Measurements from ENCODE around the gene NPAS3.

Gene NPAS3

DNA sequence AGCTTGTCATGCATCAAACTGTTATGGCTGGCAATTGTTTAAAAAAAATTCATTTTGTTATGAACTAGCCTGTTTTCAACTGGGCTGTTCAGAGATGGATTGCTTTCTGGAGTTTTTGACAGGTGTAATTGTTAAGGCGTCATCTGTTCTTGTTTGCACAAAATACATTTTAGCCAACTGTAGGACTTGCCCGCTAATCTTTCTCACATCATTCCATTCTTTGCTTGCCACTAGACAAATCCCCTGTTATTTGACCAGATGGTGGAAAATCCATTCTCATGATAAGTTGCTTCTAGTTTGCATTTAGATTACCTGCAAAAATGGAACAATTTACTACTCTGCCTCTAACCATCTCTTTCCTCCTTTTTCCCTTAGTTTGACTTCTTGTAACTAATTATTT lies 114.3 kb downstream of the NPAS3 start:
- H3K4me1 ChIP-seq (ENCODE audit: control insufficient read depth, insufficient read depth, low read length): no peaks in the 10 kb centered on the region
- H3K9me3 ChIP-seq (ENCODE audit: control insufficient read depth in 2 of 2, low read length in 2 of 2): no peaks in the 10 kb centered on the region
- H3K27ac ChIP-seq (ENCODE audit: low read length): no peak overlapping the region
- no peak overlapping the region for H3K9ac ChIP-seq (ENCODE audit: low read length in 2 of 2)
- H3K36me3 ChIP-seq (ENCODE audit: control insufficient read depth in 2 of 2, insufficient read depth in 2 of 2, low read length in 2 of 2): no peaks in the 10 kb centered on the region
- no peak overlapping the region for H3K4me3 ChIP-seq (ENCODE audit: low read length in 2 of 2)
- no peaks in the 10 kb centered on the region for H3K27me3 ChIP-seq (ENCODE audit: control insufficient read depth in 1 of 2, insufficient read depth in 2 of 2, low read length in 2 of 2)

DNA sequence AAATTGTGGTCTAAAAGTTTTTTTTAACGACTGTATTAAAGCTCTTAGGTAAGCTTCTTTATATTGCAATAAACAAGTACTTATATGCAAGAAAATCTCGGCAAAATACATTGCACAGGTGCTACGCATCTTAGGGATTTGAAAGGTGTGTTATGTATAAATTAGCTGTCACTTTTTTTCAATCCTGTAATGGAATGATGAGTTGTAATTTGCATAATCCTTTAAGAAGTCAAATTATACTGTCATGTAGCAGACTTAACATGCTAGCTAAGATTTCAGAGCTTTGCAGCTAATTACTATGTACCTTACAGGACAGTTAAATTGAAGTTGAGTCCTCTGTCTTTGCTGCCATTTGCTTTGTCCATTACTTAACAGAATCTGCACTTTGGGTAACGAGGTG lies 117.5 kb downstream of the NPAS3 start:
- H3K27ac ChIP-seq (ENCODE audit: low read length): no peak overlapping the region
- no peak overlapping the region for H3K9ac ChIP-seq (ENCODE audit: low read length in 2 of 2)
- no peaks in the 10 kb centered on the region for H3K36me3 ChIP-seq (ENCODE audit: control insufficient read depth in 2 of 2, insufficient read depth in 2 of 2, low read length in 2 of 2)
- H3K4me1 ChIP-seq (ENCODE audit: control insufficient read depth, insufficient read depth, low read length): no peaks in the 10 kb centered on the region
- H3K4me3 ChIP-seq (ENCODE audit: low read length in 2 of 2): no peak overlapping the region
- H3K9me3 ChIP-seq (ENCODE audit: control insufficient read depth in 2 of 2, low read length in 2 of 2): no peaks in the 10 kb centered on the region
- H3K27me3 ChIP-seq (ENCODE audit: control insufficient read depth in 1 of 2, insufficient read depth in 2 of 2, low read length in 2 of 2): no peaks in the 10 kb centered on the region

DNA sequence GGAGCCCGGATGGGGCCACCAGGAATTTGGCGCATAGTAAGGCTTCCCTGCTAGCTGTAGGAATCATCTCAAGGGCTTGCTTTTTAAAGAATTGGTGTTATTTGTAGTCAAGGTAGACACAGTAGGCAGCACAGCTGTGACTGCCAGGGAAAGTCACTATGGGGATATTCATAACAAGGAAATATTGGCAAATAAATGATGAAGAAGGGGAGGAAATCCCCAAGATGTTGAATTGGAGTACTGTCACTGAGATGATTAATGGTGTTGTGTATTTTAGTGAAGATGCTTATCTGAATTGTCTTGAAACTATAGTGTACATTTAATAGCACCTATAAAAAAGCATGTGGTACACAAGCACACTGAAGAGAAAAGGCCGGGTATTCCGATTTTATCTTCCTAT lies 118.9 kb downstream of the NPAS3 start:
- no peaks in the 10 kb centered on the region for H3K36me3 ChIP-seq (ENCODE audit: control insufficient read depth in 2 of 2, insufficient read depth in 2 of 2, low read length in 2 of 2)
- no peaks in the 10 kb centered on the region for H3K9me3 ChIP-seq (ENCODE audit: control insufficient read depth in 2 of 2, low read length in 2 of 2)
- no peaks in the 10 kb centered on the region for H3K4me1 ChIP-seq (ENCODE audit: control insufficient read depth, insufficient read depth, low read length)
- no peaks in the 10 kb centered on the region for H3K27me3 ChIP-seq (ENCODE audit: control insufficient read depth in 1 of 2, insufficient read depth in 2 of 2, low read length in 2 of 2)
- H3K9ac ChIP-seq (ENCODE audit: low read length in 2 of 2): no peak overlapping the region
- no peak overlapping the region for H3K27ac ChIP-seq (ENCODE audit: low read length)
- no peak overlapping the region for H3K4me3 ChIP-seq (ENCODE audit: low read length in 2 of 2)

DNA sequence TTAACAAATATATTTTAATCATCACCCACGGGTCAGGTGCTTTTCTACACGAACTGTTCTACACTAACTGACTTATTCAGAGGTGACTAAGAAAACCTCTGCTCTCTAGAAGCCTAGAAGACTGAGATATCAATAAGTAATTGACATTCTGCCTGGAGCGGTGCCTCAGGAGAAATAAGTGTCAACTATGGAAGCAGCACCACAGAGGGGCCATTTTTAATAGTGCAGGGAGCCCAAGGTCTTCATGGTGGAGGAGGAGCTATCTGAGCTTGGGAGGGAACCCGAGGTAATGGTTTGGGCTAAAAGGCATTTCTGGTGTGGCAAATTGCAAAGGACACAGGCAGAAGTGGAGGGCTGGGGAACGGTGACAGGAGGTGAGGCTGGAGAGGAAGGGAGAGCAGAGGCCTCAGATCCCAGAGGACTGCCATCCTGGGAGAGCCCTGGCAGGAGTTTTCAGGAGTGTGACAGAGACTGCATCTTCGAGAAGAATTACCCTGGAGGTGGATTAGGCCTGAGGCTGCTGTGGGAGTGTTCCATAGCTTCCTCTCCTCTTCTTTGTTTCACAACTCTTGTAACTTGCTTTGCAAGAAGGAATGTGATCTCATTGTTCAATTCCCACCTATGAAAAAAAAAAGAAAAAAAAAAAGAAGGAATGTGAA lies 123.1 kb downstream of the NPAS3 start:
- no peak overlapping the region for H3K27ac ChIP-seq (ENCODE audit: low read length)
- H3K9ac ChIP-seq (ENCODE audit: low read length in 2 of 2): no peak overlapping the region
- H3K9me3 ChIP-seq (ENCODE audit: control insufficient read depth in 2 of 2, low read length in 2 of 2): no peaks in the 10 kb centered on the region
- H3K4me3 ChIP-seq (ENCODE audit: low read length in 2 of 2): no peak overlapping the region
- H3K4me1 ChIP-seq (ENCODE audit: control insufficient read depth, insufficient read depth, low read length): no peaks in the 10 kb centered on the region
- no peaks in the 10 kb centered on the region for H3K36me3 ChIP-seq (ENCODE audit: control insufficient read depth in 2 of 2, insufficient read depth in 2 of 2, low read length in 2 of 2)
- no peaks in the 10 kb centered on the region for H3K27me3 ChIP-seq (ENCODE audit: control insufficient read depth in 1 of 2, insufficient read depth in 2 of 2, low read length in 2 of 2)

DNA sequence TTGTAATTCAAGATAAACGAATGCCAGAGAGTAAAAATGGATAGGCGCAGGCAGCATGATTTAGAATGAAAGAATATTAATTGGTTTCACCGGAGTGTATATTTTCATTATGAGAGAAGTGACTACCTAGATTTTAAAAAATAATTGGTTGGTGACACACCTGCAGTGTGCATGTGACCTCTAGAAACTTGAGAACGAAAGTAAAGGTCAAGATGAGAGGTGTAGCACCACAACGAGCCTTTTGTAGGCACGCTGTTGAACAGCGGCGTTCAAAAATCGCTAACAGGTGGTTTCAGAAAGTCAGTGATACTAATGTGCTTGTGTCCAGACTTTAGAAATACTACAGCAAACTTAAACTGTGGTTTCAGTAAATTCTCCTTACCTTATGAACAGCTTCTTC lies 123.8 kb downstream of the NPAS3 start:
- Histone ChIP-seq H3K36me3 (ENCODE audit: control insufficient read depth in 2 of 2, insufficient read depth in 2 of 2, low read length in 2 of 2) (no peaks in the 10 kb centered on the region), H3K9me3 (ENCODE audit: control insufficient read depth in 2 of 2, low read length in 2 of 2) (no peaks in the 10 kb centered on the region), H3K9ac (ENCODE audit: low read length in 2 of 2) (no peak overlapping the region), H3K4me1 (ENCODE audit: control insufficient read depth, insufficient read depth, low read length) (no peaks in the 10 kb centered on the region), H3K27ac (ENCODE audit: low read length) (no peak overlapping the region), H3K4me3 (ENCODE audit: low read length in 2 of 2) (no peak overlapping the region), H3K27me3 (ENCODE audit: control insufficient read depth in 1 of 2, insufficient read depth in 2 of 2, low read length in 2 of 2) (no peaks in the 10 kb centered on the region)

DNA sequence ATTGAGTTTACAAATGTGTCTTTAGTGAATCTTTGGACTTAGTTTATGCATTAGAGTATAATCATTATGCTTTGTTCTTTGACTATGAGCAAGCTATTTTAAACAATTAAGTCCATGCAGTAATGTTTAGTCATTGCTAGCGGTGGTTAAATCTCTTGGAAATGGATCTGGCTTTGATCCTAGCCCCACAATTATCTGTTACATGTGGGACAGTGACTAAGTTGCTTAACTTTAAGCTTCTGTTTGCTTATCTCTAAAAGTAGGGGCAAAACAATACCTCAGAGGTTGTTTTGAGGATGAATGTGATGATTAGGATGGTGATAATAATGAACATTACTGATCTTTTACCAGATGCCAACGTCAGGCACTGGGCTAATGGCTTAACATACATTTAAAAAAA lies 124.2 kb downstream of the NPAS3 start:
- Histone ChIP-seq H3K36me3 (ENCODE audit: control insufficient read depth in 2 of 2, insufficient read depth in 2 of 2, low read length in 2 of 2) (no peaks in the 10 kb centered on the region), H3K27ac (ENCODE audit: low read length) (no peak overlapping the region), H3K9ac (ENCODE audit: low read length in 2 of 2) (no peak overlapping the region), H3K27me3 (ENCODE audit: control insufficient read depth in 1 of 2, insufficient read depth in 2 of 2, low read length in 2 of 2) (no peaks in the 10 kb centered on the region), H3K4me1 (ENCODE audit: control insufficient read depth, insufficient read depth, low read length) (no peaks in the 10 kb centered on the region), H3K9me3 (ENCODE audit: control insufficient read depth in 2 of 2, low read length in 2 of 2) (no peaks in the 10 kb centered on the region), H3K4me3 (ENCODE audit: low read length in 2 of 2) (no peak overlapping the region)

DNA sequence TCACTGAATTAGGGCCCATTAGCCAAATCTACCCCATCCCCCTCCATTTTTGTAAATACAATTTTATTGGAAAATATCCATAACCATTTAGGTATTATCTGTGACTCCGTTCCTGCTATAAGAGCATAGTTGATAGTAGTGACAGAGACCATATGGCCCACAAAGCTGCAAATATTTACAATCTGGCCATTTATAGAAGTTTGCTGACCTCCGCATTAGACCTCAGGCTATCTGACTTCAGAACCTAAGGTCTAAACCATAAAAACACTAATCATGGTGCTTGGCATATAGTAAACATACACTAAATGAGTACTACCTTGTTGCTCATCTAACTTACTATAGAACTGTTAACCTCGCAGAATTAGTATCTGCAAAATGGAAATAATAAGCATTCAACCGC lies 124.8 kb downstream of the NPAS3 start:
- no peaks in the 10 kb centered on the region for H3K36me3 ChIP-seq (ENCODE audit: control insufficient read depth in 2 of 2, insufficient read depth in 2 of 2, low read length in 2 of 2)
- H3K4me3 ChIP-seq (ENCODE audit: low read length in 2 of 2): no peak overlapping the region
- no peak overlapping the region for H3K27ac ChIP-seq (ENCODE audit: low read length)
- H3K9me3 ChIP-seq (ENCODE audit: control insufficient read depth in 2 of 2, low read length in 2 of 2): no peaks in the 10 kb centered on the region
- H3K9ac ChIP-seq (ENCODE audit: low read length in 2 of 2): no peak overlapping the region
- H3K27me3 ChIP-seq (ENCODE audit: control insufficient read depth in 1 of 2, insufficient read depth in 2 of 2, low read length in 2 of 2): no peaks in the 10 kb centered on the region
- no peaks in the 10 kb centered on the region for H3K4me1 ChIP-seq (ENCODE audit: control insufficient read depth, insufficient read depth, low read length)

DNA sequence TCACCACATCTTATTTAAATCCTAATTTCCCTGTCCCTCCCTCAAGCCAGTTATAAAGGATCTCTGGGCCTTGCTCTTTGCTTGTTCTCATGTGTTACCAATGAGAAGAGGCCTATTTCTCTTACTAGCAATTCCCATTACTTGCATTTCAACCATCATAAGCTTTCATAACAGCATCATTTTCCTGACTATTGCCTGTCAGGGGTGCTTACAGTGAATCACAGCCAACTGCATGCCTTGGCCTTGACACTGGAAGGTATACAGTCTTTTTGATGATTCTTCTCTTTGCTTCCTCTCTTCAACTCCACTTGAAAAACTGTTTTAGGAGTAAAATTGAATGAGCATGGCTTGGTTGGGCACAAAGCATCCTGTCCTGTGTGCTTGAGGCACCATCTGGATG lies 127.0 kb downstream of the NPAS3 start:
- Histone ChIP-seq H3K4me1 (ENCODE audit: control insufficient read depth, insufficient read depth, low read length) (no peaks in the 10 kb centered on the region), H3K27ac (ENCODE audit: low read length) (no peak overlapping the region), H3K27me3 (ENCODE audit: control insufficient read depth in 1 of 2, insufficient read depth in 2 of 2, low read length in 2 of 2) (no peaks in the 10 kb centered on the region), H3K36me3 (ENCODE audit: control insufficient read depth in 2 of 2, insufficient read depth in 2 of 2, low read length in 2 of 2) (no peaks in the 10 kb centered on the region), H3K9ac (ENCODE audit: low read length in 2 of 2) (no peak overlapping the region), H3K4me3 (ENCODE audit: low read length in 2 of 2) (no peak overlapping the region), H3K9me3 (ENCODE audit: control insufficient read depth in 2 of 2, low read length in 2 of 2) (no peaks in the 10 kb centered on the region)

DNA sequence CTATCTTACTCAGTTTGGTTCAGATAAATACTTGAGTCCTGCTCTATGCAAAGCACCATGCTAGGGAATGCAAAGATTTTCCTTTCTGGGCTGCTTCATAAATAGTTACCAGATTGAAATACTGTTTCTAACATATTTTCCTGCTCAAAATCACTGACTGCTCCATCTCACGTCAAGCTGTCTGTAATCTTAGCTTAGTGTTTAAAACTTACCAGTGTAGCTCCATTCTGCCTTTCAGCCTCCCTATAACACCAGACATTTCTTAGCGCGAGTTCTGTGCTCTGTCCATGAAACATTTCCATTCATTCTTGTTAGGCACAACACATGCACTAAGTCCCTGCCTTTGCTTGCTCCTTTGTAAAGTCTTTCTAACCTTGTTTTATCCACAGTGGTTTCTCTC lies 129.4 kb downstream of the NPAS3 start:
- no peak overlapping the region for H3K9ac ChIP-seq (ENCODE audit: low read length in 2 of 2)
- H3K4me3 ChIP-seq (ENCODE audit: low read length in 2 of 2): no peak overlapping the region
- H3K27me3 ChIP-seq (ENCODE audit: control insufficient read depth in 1 of 2, insufficient read depth in 2 of 2, low read length in 2 of 2): no peaks in the 10 kb centered on the region
- no peak overlapping the region for H3K27ac ChIP-seq (ENCODE audit: low read length)
- H3K9me3 ChIP-seq (ENCODE audit: control insufficient read depth in 2 of 2, low read length in 2 of 2): no peaks in the 10 kb centered on the region
- no peaks in the 10 kb centered on the region for H3K4me1 ChIP-seq (ENCODE audit: control insufficient read depth, insufficient read depth, low read length)
- H3K36me3 ChIP-seq (ENCODE audit: control insufficient read depth in 2 of 2, insufficient read depth in 2 of 2, low read length in 2 of 2): no peaks in the 10 kb centered on the region

DNA sequence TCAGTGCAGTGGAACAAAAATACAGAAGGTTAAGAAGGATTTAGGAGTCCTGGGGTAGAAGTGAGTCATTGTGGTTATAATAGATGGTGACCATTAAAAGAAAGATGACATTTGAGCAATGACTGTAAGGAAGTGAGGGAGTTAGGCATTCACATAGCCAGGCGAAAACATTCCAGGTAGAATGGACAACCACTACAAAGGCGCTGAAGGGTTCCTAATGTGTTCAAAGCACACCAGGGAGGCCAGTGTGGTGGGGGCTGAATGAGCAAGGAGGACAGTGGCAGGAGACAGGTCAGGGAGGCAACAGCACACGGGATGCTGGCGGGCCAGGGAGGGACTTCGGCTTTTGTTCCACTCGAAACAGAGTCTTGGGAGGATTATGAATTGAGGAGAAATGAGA lies 129.9 kb downstream of the NPAS3 start:
- Histone ChIP-seq H3K27me3 (ENCODE audit: control insufficient read depth in 1 of 2, insufficient read depth in 2 of 2, low read length in 2 of 2) (no peaks in the 10 kb centered on the region), H3K36me3 (ENCODE audit: control insufficient read depth in 2 of 2, insufficient read depth in 2 of 2, low read length in 2 of 2) (no peaks in the 10 kb centered on the region), H3K27ac (ENCODE audit: low read length) (no peak overlapping the region), H3K9me3 (ENCODE audit: control insufficient read depth in 2 of 2, low read length in 2 of 2) (no peaks in the 10 kb centered on the region), H3K4me3 (ENCODE audit: low read length in 2 of 2) (no peak overlapping the region), H3K9ac (ENCODE audit: low read length in 2 of 2) (no peak overlapping the region), H3K4me1 (ENCODE audit: control insufficient read depth, insufficient read depth, low read length) (no peaks in the 10 kb centered on the region)

DNA sequence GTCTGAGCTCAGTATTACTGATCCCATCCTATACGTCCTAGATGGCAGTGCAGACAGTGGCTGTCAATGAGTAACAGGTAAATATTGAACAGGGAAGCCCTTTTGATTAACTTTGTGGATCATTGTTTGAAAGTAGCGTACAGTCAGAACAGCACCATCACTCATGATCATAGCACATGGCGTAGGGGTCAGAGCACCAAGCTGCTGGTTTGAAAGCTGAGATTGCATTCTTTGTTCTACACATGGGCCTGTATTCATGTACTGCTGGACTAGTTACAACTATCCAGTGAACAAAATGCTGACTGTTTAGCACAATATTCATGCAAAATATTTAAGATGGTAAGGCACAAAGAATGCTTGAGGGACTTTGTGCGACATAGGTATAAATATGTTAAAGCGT lies 131.8 kb downstream of the NPAS3 start:
- no peaks in the 10 kb centered on the region for H3K27me3 ChIP-seq (ENCODE audit: control insufficient read depth in 1 of 2, insufficient read depth in 2 of 2, low read length in 2 of 2)
- H3K9ac ChIP-seq (ENCODE audit: low read length in 2 of 2): no peak overlapping the region
- H3K36me3 ChIP-seq (ENCODE audit: control insufficient read depth in 2 of 2, insufficient read depth in 2 of 2, low read length in 2 of 2): no peaks in the 10 kb centered on the region
- H3K9me3 ChIP-seq (ENCODE audit: control insufficient read depth in 2 of 2, low read length in 2 of 2): no peaks in the 10 kb centered on the region
- no peak overlapping the region for H3K27ac ChIP-seq (ENCODE audit: low read length)
- H3K4me1 ChIP-seq (ENCODE audit: control insufficient read depth, insufficient read depth, low read length): no peaks in the 10 kb centered on the region
- H3K4me3 ChIP-seq (ENCODE audit: low read length in 2 of 2): no peak overlapping the region
